ENCODE results near the gene NTSR1. TPM values are rescaled to one million over a fixed set of nuclear protein-coding genes. Genes with fewer than 3 reads are reported as not detected.

NTSR1 gene
- total RNA-seq, 5 donors from 2014 or later (not counting 1 experiment from before 2014, with no cell fraction given) = 0.33 to 0.63 (median 0.53) TPM; not detected in 2

- DNase-seq = no peak
- peaks cover 11 to 21% (median 20%) of the 10 kb centered on the region in 3 donors for H3K9me3 Mint-ChIP-seq
- ChIA-PET POLR2A (no interaction called here), CTCF (interaction anchor here in 1 of 2 donors (0.5 kb wide), 1 partner anchor 54 kb away, joined by 4 read pairs; no protein-coding TSS in a partner anchor)
- H3K4me3 Mint-ChIP-seq = no peak overlapping the region
- no peak overlapping the region for H3K27ac ChIP-seq (ENCODE audit: low read length)
- peaks cover 15 to 23% (median 16%) of the 10 kb centered on the region in 3 donors for H3K4me1 Mint-ChIP-seq
- H3K4me3 ChIP-seq (ENCODE audit: control insufficient read depth in 1 of 2, extremely low read depth in 1 of 2, low read length in 1 of 2) = no peak overlapping the region
- 88% methylated on average over 21 of the region's 24 CpGs for WGBS (ENCODE audit: insufficient coverage)
- peaks cover 0 to 45% of the 10 kb centered on the region in 2 experiments for H3K27me3 ChIP-seq (replicated peaks in 1 of 2; ENCODE audit: control insufficient read depth in 2 of 2, extremely low read depth in 1 of 2, insufficient read depth in 2 of 2, low read length in 1 of 2)
- no peaks in the 10 kb centered on the region for H3K36me3 ChIP-seq (ENCODE audit: control insufficient read depth in 2 of 2, extremely low read depth in 1 of 2, insufficient read depth in 1 of 2, low read length in 1 of 2)
- no peak for ATAC-seq (replicated peaks in 1 of 4)
- H3K4me1 ChIP-seq (ENCODE audit: control insufficient read depth in 1 of 2, extremely low read depth in 1 of 2, insufficient read depth in 2 of 2, low read length in 2 of 2) = peaks cover 6 to 16% of the 10 kb centered on the region in 2 experiments
- H3K27me3 Mint-ChIP-seq = peaks cover 0 to 5% of the 10 kb centered on the region in 2 donors
- H3K9me3 ChIP-seq = peaks cover 4% of the 10 kb centered on the region
- H3K27ac Mint-ChIP-seq = no peak overlapping the region
- H3K36me3 Mint-ChIP-seq = peaks cover 8% of the 10 kb centered on the region
These were observed 16.3 kb downstream of the NTSR1 start for GRCh38 chr20:62724692-62725595.

GRCh38 chr20:62725596-62726268, 17.1 kb downstream of the NTSR1 start:
- ChIA-PET POLR2A (no interaction called here), CTCF (interaction anchor here in 1 of 2 donors (0.5 kb wide), 1 partner anchor 54 kb away, joined by 4 read pairs; no protein-coding TSS in a partner anchor)
- peaks cover 6 to 16% of the 10 kb centered on the region in 2 experiments for H3K4me1 ChIP-seq (ENCODE audit: control insufficient read depth in 1 of 2, extremely low read depth in 1 of 2, insufficient read depth in 2 of 2, low read length in 2 of 2)
- H3K27me3 ChIP-seq (replicated peaks in 1 of 2; ENCODE audit: control insufficient read depth in 2 of 2, extremely low read depth in 1 of 2, insufficient read depth in 2 of 2, low read length in 1 of 2) = peaks cover 0 to 45% of the 10 kb centered on the region in 2 experiments
- Mint-ChIP-seq H3K4me1 (peaks cover 15 to 27% (median 16%) of the 10 kb centered on the region in 3 donors), H3K9me3 (peaks cover 6 to 15% (median 14%) of the 10 kb centered on the region in 3 donors), H3K4me3 (no peak overlapping the region), H3K27ac (no peak overlapping the region), H3K36me3 (peaks cover 4% of the 10 kb centered on the region), H3K27me3 (peaks cover 0 to 5% of the 10 kb centered on the region in 2 donors)
- H3K9me3 ChIP-seq = peaks cover 4% of the 10 kb centered on the region
- no peak overlapping the region for H3K27ac ChIP-seq (ENCODE audit: low read length)
- no peak for ATAC-seq (replicated peaks in 1 of 4)
- 90% methylated on average over 9 of the region's 15 CpGs for WGBS (ENCODE audit: insufficient coverage)
- no peak for DNase-seq
- no peak overlapping the region for H3K4me3 ChIP-seq (ENCODE audit: control insufficient read depth in 1 of 2, extremely low read depth in 1 of 2, low read length in 1 of 2)
- H3K36me3 ChIP-seq (ENCODE audit: control insufficient read depth in 2 of 2, extremely low read depth in 1 of 2, insufficient read depth in 1 of 2, low read length in 1 of 2) = no peaks in the 10 kb centered on the region

GRCh38 chr20:62726276-62726675, 17.6 kb downstream of the NTSR1 start:
- ATAC-seq (replicated peaks in 1 of 4) = no peak
- Mint-ChIP-seq H3K4me3 (no peak overlapping the region), H3K27me3 (peaks cover 0 to 5% of the 10 kb centered on the region in 2 donors), H3K4me1 (peaks cover 15 to 27% (median 16%) of the 10 kb centered on the region in 3 donors), H3K27ac (no peak overlapping the region), H3K9me3 (peaks cover 6 to 12% (median 12%) of the 10 kb centered on the region in 3 donors), H3K36me3 (peaks cover 4% of the 10 kb centered on the region)
- Histone ChIP-seq H3K4me1 (ENCODE audit: control insufficient read depth in 1 of 2, extremely low read depth in 1 of 2, insufficient read depth in 2 of 2, low read length in 2 of 2) (peaks cover 6 to 16% of the 10 kb centered on the region in 2 experiments), H3K27me3 (replicated peaks in 1 of 2; ENCODE audit: control insufficient read depth in 2 of 2, extremely low read depth in 1 of 2, insufficient read depth in 2 of 2, low read length in 1 of 2) (peaks cover 0 to 45% of the 10 kb centered on the region in 2 experiments), H3K27ac (ENCODE audit: low read length) (no peak overlapping the region), H3K36me3 (ENCODE audit: control insufficient read depth in 2 of 2, extremely low read depth in 1 of 2, insufficient read depth in 1 of 2, low read length in 1 of 2) (no peaks in the 10 kb centered on the region), H3K4me3 (ENCODE audit: control insufficient read depth in 1 of 2, extremely low read depth in 1 of 2, low read length in 1 of 2) (no peak overlapping the region), H3K9me3 (peaks cover 2% of the 10 kb centered on the region)
- 85% methylated on average over 9 of the region's 12 CpGs for WGBS (ENCODE audit: insufficient coverage)
- no peak for DNase-seq
- POLR2A ChIA-PET = no interaction called here
- CTCF ChIA-PET = no interaction called here

- Histone ChIP-seq H3K4me1 (ENCODE audit: control insufficient read depth in 1 of 2, extremely low read depth in 1 of 2, insufficient read depth in 2 of 2, low read length in 2 of 2) (peaks cover 6 to 16% of the 10 kb centered on the region in 2 experiments), H3K27ac (ENCODE audit: low read length) (no peak overlapping the region), H3K4me3 (ENCODE audit: control insufficient read depth in 1 of 2, extremely low read depth in 1 of 2, low read length in 1 of 2) (no peak overlapping the region), H3K9me3 (no peaks in the 10 kb centered on the region), H3K27me3 (replicated peaks in 1 of 2; ENCODE audit: control insufficient read depth in 2 of 2, extremely low read depth in 1 of 2, insufficient read depth in 2 of 2, low read length in 1 of 2) (peaks cover 0 to 45% of the 10 kb centered on the region in 2 experiments), H3K36me3 (ENCODE audit: control insufficient read depth in 2 of 2, extremely low read depth in 1 of 2, insufficient read depth in 1 of 2, low read length in 1 of 2) (no peaks in the 10 kb centered on the region)
- Mint-ChIP-seq H3K4me3 (peak overlapping the region in 1 of 3 donors; percentile 59), H3K27ac (peak overlapping the region in 1 of 2 donors; percentile 22), H3K9me3 (peaks cover under 1 to 5% (median 5%) of the 10 kb centered on the region in 3 donors), H3K27me3 (peaks cover 0 to 5% of the 10 kb centered on the region in 2 donors), H3K36me3 (peaks cover 4% of the 10 kb centered on the region), H3K4me1 (peaks cover 9 to 20% (median 11%) of the 10 kb centered on the region in 3 donors)
- ATAC-seq (replicated peaks in 1 of 4) = no peak
- no peak for DNase-seq
- CTCF ChIA-PET = no interaction called here
- WGBS (ENCODE audit: insufficient coverage) = 94% methylated on average over 25 of the region's 31 CpGs
- POLR2A ChIA-PET = no interaction called here
These were observed 18.3 kb downstream of the NTSR1 start for GRCh38 chr20:62726716-62727583.

GRCh38 chr20:62727584-62728027, 19.0 kb downstream of the NTSR1 start:
- ATAC-seq (replicated peaks in 1 of 4) = no peak
- CTCF ChIA-PET = no interaction called here

More at GRCh38 chr20:62727584-62728027, 19.0 kb downstream of the NTSR1 start:
- POLR2A ChIA-PET = no interaction called here
- Histone ChIP-seq H3K4me1 (ENCODE audit: control insufficient read depth in 1 of 2, extremely low read depth in 1 of 2, insufficient read depth in 2 of 2, low read length in 2 of 2) (peaks cover 6 to 16% of the 10 kb centered on the region in 2 experiments), H3K36me3 (ENCODE audit: control insufficient read depth in 2 of 2, extremely low read depth in 1 of 2, insufficient read depth in 1 of 2, low read length in 1 of 2) (no peaks in the 10 kb centered on the region), H3K27ac (ENCODE audit: low read length) (no peak overlapping the region), H3K27me3 (replicated peaks in 1 of 2; ENCODE audit: control insufficient read depth in 2 of 2, extremely low read depth in 1 of 2, insufficient read depth in 2 of 2, low read length in 1 of 2) (peaks cover 0 to 40% of the 10 kb centered on the region in 2 experiments), H3K4me3 (ENCODE audit: control insufficient read depth in 1 of 2, extremely low read depth in 1 of 2, low read length in 1 of 2) (no peak overlapping the region), H3K9me3 (no peaks in the 10 kb centered on the region)
- Mint-ChIP-seq H3K9me3 (peaks cover 0 to under 1% (median 0%) of the 10 kb centered on the region in 3 donors), H3K27me3 (peaks cover 0 to 2% of the 10 kb centered on the region in 2 donors), H3K4me3 (peak overlapping the region in 1 of 3 donors; percentile 59), H3K27ac (peak overlapping the region in 1 of 2 donors; percentile 22), H3K4me1 (peaks cover 9 to 22% (median 15%) of the 10 kb centered on the region in 3 donors), H3K36me3 (no peaks in the 10 kb centered on the region)
- WGBS (ENCODE audit: insufficient coverage) = 89% methylated on average over 8 of the region's 15 CpGs
- no peak for DNase-seq
